ENCODE results near the gene FYCO1.

FYCO1 gene

DNA sequence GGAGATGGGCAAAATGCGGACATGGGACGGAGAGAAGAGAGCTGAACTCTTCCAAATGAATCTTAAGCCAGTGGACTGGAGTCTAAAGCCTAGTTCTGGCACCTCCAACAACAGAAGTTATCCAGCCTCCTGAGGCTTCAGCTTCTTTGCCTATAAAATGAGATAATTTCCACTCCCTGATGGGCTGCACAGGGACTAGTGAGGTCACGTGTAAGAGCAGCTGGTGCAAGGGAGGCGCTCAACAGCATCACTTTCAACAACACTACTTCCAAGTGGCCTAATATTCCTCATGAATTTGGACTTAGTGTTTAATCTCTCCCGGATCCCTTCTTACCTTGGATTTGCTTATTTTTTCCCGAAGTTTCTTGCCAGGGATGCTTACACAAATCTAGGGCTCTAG lies 43.7 kb downstream of the FYCO1 start:
- H3K4me3 ChIP-seq (ENCODE audit: control insufficient read depth, low read depth, low read length) = no peak overlapping the region
- TF ChIP-seq, protein P1, sequence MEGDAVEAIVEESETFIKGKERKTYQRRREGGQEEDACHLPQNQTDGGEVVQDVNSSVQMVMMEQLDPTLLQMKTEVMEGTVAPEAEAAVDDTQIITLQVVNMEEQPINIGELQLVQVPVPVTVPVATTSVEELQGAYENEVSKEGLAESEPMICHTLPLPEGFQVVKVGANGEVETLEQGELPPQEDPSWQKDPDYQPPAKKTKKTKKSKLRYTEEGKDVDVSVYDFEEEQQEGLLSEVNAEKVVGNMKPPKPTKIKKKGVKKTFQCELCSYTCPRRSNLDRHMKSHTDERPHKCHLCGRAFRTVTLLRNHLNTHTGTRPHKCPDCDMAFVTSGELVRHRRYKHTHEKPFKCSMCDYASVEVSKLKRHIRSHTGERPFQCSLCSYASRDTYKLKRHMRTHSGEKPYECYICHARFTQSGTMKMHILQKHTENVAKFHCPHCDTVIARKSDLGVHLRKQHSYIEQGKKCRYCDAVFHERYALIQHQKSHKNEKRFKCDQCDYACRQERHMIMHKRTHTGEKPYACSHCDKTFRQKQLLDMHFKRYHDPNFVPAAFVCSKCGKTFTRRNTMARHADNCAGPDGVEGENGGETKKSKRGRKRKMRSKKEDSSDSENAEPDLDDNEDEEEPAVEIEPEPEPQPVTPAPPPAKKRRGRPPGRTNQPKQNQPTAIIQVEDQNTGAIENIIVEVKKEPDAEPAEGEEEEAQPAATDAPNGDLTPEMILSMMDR (IDR thresholded peaks at IDR 0.05; ENCODE audit: control insufficient read depth, insufficient read depth, low read depth, low read length, missing control alignments) = no peak
- no peak for DNase-seq (ENCODE audit: low read depth)

DNA sequence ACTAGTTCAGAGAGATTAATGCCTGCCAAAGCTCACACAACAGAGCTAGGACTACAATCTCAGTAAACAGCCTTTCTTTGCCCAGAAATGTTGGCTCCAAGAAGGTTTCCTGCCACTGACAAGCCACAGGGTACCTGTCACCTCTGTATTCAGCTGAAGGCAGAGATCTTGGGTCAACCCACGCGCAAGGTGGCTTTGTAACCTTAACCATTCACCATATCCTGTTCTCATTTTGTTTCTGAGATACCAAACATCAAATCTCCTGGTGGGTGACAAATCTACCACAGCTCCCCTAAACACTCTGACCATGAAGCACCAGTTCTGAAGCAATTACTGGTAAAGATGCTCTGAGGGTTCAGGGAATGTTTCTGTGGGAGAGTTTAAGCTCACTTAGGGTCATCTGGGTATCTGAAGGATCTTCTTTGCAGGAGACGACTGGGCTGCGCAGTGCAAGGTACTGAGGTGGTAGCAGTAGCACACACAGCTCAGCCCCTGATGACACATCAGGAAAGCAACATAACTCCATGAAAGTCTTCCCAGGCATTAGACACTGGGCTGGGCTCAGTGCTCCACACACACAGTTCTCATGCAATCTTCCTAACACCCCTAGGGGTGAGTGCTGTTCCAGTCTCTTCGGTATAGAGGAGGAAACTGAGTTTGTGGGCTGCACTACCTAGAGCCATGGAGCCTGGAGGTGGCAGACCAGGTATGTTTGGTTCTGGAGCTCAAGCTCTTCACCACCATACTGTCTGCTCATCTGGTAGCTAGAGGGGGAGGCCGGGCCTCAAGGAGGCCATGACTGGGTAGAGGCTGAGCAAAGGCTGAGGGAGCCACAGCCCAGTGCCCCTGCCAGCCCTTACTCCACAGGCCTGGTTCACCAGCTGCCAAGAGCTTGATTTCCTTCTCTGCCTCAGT lies 44.7 kb downstream of the FYCO1 start:
- DNase-seq (ENCODE audit: low read depth) = no peak
- TF ChIP-seq, protein P1 (IDR thresholded peaks at IDR 0.05; ENCODE audit: control insufficient read depth, insufficient read depth, low read depth, low read length, missing control alignments) = no peak
- H3K4me3 ChIP-seq (ENCODE audit: control insufficient read depth, low read depth, low read length) = no peak overlapping the region

DNA sequence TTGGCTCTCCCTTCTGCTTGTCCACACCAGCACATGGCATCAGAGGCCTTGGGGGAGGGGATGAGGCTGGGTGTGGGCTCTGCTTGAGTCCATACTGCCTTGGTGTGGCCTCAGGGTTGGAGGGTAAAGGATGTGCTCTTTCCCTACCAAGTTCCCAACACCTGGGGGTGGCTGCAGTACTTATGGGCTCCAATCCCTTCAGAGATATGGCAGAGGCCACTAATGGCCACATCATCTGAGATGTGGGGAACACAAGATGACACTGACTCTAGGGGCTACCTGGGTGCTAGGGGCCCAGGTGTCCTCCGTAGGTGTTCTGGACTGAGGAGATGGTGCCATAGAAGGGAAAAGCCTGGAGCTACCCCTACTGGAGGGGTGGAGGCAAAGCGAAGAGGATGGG lies 45.5 kb downstream of the FYCO1 start:
- H3K4me3 ChIP-seq (ENCODE audit: control insufficient read depth, low read depth, low read length) = no peak overlapping the region
- TF ChIP-seq, protein P1 (IDR thresholded peaks at IDR 0.05; ENCODE audit: control insufficient read depth, insufficient read depth, low read depth, low read length, missing control alignments) = no peak
- DNase-seq (ENCODE audit: low read depth) = no peak

DNA sequence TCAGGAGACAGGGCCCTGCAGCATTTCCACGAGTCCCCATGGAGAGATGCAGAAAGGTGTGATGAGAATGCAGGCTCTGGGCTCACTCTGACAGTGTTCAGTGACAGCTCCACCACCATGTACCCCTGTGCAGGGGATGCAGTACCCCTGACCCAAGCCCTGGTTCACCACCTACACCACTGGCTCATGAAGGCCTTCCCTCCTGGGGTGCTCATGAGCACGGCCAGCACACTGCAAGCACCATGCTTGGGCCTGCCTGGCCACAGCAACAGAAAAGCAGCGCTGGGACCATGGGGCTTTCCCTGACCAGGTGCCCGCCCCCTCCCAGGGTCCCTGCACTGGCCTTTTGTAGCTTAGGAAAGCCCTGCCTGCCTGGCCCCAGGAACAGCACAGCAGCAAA lies 46.2 kb downstream of the FYCO1 start:
- TF ChIP-seq, protein P1 (IDR thresholded peaks at IDR 0.05; ENCODE audit: control insufficient read depth, insufficient read depth, low read depth, low read length, missing control alignments) = no peak
- no peak overlapping the region for H3K4me3 ChIP-seq (ENCODE audit: control insufficient read depth, low read depth, low read length)
- no peak for DNase-seq (ENCODE audit: low read depth)

DNA sequence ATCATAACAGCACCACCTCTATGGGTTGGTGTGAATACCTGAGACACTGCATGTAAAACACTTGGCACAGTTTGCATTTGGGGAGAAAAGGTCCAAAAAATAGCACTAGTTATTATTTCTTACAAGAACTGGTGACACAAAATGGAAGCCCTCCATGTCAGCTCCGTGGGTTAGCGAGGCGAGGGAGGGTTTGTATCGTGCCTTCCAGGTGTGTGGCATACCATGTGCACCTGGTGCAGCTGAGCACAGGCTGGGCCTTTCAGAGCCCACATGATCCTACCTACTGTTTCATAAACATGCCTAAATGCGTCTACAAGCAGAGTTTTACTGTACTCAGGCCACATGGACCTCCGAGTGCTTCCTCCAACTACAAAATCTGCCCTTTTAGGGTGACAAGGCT lies 46.7 kb downstream of the FYCO1 start:
- no peak for DNase-seq (ENCODE audit: low read depth)
- no peak overlapping the region for H3K4me3 ChIP-seq (ENCODE audit: control insufficient read depth, low read depth, low read length)
- TF ChIP-seq, protein P1 (IDR thresholded peaks at IDR 0.05; ENCODE audit: control insufficient read depth, insufficient read depth, low read depth, low read length, missing control alignments) = no peak

DNA sequence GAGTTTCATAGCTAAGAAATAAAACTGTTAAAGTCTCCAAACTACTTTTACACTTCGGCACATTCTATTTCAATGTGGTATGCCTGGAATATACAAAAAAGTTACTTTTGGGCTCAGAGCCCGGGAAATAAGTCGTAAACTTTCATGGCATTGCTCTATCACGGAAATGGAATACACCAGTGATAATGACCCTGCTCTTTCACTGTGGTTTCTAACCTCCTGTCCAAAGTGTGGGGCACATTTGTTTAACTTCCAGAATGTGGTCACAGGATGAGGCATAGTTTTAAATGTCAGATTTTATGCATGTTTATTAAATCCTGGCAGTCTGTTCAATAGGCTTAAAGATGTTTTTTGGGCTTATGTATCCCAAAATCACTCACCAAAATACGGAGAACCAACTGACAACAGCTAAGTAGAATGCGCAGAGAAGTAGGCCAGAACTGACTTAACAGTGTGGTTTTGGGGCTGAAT lies 47.3 kb downstream of the FYCO1 start:
- TF ChIP-seq, protein P1 (IDR thresholded peaks at IDR 0.05; ENCODE audit: control insufficient read depth, insufficient read depth, low read depth, low read length, missing control alignments) = no peak
- peak; percentile 92 for DNase-seq (ENCODE audit: low read depth)
- H3K4me3 ChIP-seq (ENCODE audit: control insufficient read depth, low read depth, low read length) = no peak overlapping the region

All from AG09309 (cell line).